ENCODE results near the gene POM121L2.
"Not testable (repeated sequence)": the region's sequence is repeated elsewhere in the genome, so short reads cannot be mapped to it uniquely, and the experiment has no call there.

POM121L2 gene

GRCh38 chr6:27273783-27274182, 38.3 kb downstream of the POM121L2 start:
- no peak overlapping the region for H3K4me2 ChIP-seq (ENCODE audit: low read length)
- no peaks in the 10 kb centered on the region for H3K4me1 ChIP-seq (ENCODE audit: insufficient read depth, low read length, severe bottlenecking)
- H3K9me3 ChIP-seq (ENCODE audit: low read length): no peaks in the 10 kb centered on the region
- no peak overlapping the region for H3K27ac ChIP-seq (ENCODE audit: low read depth, low read length, poor library complexity, severe bottlenecking)
- H3K36me3 ChIP-seq (ENCODE audit: insufficient read depth, low read length): no peaks in the 10 kb centered on the region
- H4K20me1 ChIP-seq (ENCODE audit: insufficient read depth, low read length): no peaks in the 10 kb centered on the region
- no peak overlapping the region for H3K4me3 ChIP-seq (ENCODE audit: low read depth, low read length, poor library complexity, severe bottlenecking)
- no peaks in the 10 kb centered on the region for H3K9me2 ChIP-seq (ENCODE audit: low read depth, low read length)
- H3F3A ChIP-seq (ENCODE audit: insufficient read depth, low read length): no peaks in the 10 kb centered on the region
- H3K27me3 ChIP-seq (ENCODE audit: insufficient read depth, low read length): no peaks in the 10 kb centered on the region
- TF ChIP-seq CTCF (IDR thresholded peaks at IDR 0.05; ENCODE audit: low read length) (no peak), EZH2 (IDR thresholded peaks at IDR 0.05; ENCODE audit: borderline replicate concordance, low read length) (no peak)
- no peak overlapping the region for H2AFZ ChIP-seq (ENCODE audit: low read length)
- H3K79me2 ChIP-seq (ENCODE audit: insufficient read depth, low read length): no peaks in the 10 kb centered on the region
- no peak overlapping the region for H3K9ac ChIP-seq (ENCODE audit: low read length)

GRCh38 chr6:27268803-27269202, 43.3 kb downstream of the POM121L2 start:
- H3F3A ChIP-seq (ENCODE audit: insufficient read depth, low read length): no peaks in the 10 kb centered on the region
- H3K4me2 ChIP-seq (ENCODE audit: low read length): no peak overlapping the region
- H3K9me3 ChIP-seq (ENCODE audit: low read length): no peaks in the 10 kb centered on the region
- no peaks in the 10 kb centered on the region for H3K4me1 ChIP-seq (ENCODE audit: insufficient read depth, low read length, severe bottlenecking)
- TF ChIP-seq EZH2 (IDR thresholded peaks at IDR 0.05; ENCODE audit: borderline replicate concordance, low read length) (no peak), CTCF (IDR thresholded peaks at IDR 0.05; ENCODE audit: low read length) (no peak)
- H3K79me2 ChIP-seq (ENCODE audit: insufficient read depth, low read length): no peaks in the 10 kb centered on the region
- no peak overlapping the region for H2AFZ ChIP-seq (ENCODE audit: low read length)
- H3K27me3 ChIP-seq (ENCODE audit: insufficient read depth, low read length): no peaks in the 10 kb centered on the region
- no peaks in the 10 kb centered on the region for H4K20me1 ChIP-seq (ENCODE audit: insufficient read depth, low read length)
- no peaks in the 10 kb centered on the region for H3K36me3 ChIP-seq (ENCODE audit: insufficient read depth, low read length)
- H3K4me3 ChIP-seq (ENCODE audit: low read depth, low read length, poor library complexity, severe bottlenecking): no peak overlapping the region
- H3K27ac ChIP-seq (ENCODE audit: low read depth, low read length, poor library complexity, severe bottlenecking): no peak overlapping the region
- H3K9me2 ChIP-seq (ENCODE audit: low read depth, low read length): no peaks in the 10 kb centered on the region
- no peak overlapping the region for H3K9ac ChIP-seq (ENCODE audit: low read length)

- Histone ChIP-seq H2AFZ (ENCODE audit: low read length) (no peak overlapping the region), H3K36me3 (ENCODE audit: insufficient read depth, low read length) (no peaks in the 10 kb centered on the region), H3K4me1 (ENCODE audit: insufficient read depth, low read length, severe bottlenecking) (no peaks in the 10 kb centered on the region), H3K27ac (ENCODE audit: low read depth, low read length, poor library complexity, severe bottlenecking) (no peak overlapping the region), H3K79me2 (ENCODE audit: insufficient read depth, low read length) (no peaks in the 10 kb centered on the region), H3K4me3 (ENCODE audit: low read depth, low read length, poor library complexity, severe bottlenecking) (no peak overlapping the region), H3K4me2 (ENCODE audit: low read length) (no peak overlapping the region), H3K9me3 (ENCODE audit: low read length) (no peaks in the 10 kb centered on the region), H3F3A (ENCODE audit: insufficient read depth, low read length) (no peaks in the 10 kb centered on the region), H3K9me2 (ENCODE audit: low read depth, low read length) (no peaks in the 10 kb centered on the region), H3K9ac (ENCODE audit: low read length) (no peak overlapping the region), H3K27me3 (ENCODE audit: insufficient read depth, low read length) (no peaks in the 10 kb centered on the region), H4K20me1 (ENCODE audit: insufficient read depth, low read length) (no peaks in the 10 kb centered on the region)
- TF ChIP-seq CTCF (IDR thresholded peaks at IDR 0.05; ENCODE audit: low read length) (no peak), EZH2 (IDR thresholded peaks at IDR 0.05; ENCODE audit: borderline replicate concordance, low read length) (no peak)
Measured at GRCh38 chr6:27267857-27268434, 44.1 kb downstream of the POM121L2 start.

GRCh38 chr6:27267003-27267402, 45.1 kb downstream of the POM121L2 start:
- not testable (repeated sequence) for H3K9ac ChIP-seq (ENCODE audit: low read length); H2AFZ ChIP-seq (ENCODE audit: low read length); H3K4me3 ChIP-seq (ENCODE audit: low read depth, low read length, poor library complexity, severe bottlenecking); H3K36me3 ChIP-seq (ENCODE audit: insufficient read depth, low read length); H3K9me2 ChIP-seq (ENCODE audit: low read depth, low read length); H3K4me1 ChIP-seq (ENCODE audit: insufficient read depth, low read length, severe bottlenecking); H3F3A ChIP-seq (ENCODE audit: insufficient read depth, low read length); H3K27ac ChIP-seq (ENCODE audit: low read depth, low read length, poor library complexity, severe bottlenecking); H3K27me3 ChIP-seq (ENCODE audit: insufficient read depth, low read length); H3K4me2 ChIP-seq (ENCODE audit: low read length); H4K20me1 ChIP-seq (ENCODE audit: insufficient read depth, low read length); H3K79me2 ChIP-seq (ENCODE audit: insufficient read depth, low read length); H3K9me3 ChIP-seq (ENCODE audit: low read length)

Data from OCI-LY1 (cell line).